Subcutaneous adipose tissue (tissue), 4 donors: ENCODE data around the gene CDKN1C. TPM values are rescaled to one million over a fixed set of nuclear protein-coding genes. Genes with fewer than 3 reads are reported as not detected.

ENCODE experiments used
- CTCF ChIP-seq: fragments of 450-650 bp; IDR thresholded peaks from one replicate; pipeline ENCODE4 v1.5.1; 2016; ENCODE audit warnings: low read depth, mild to moderate bottlenecking, control low read depth, antibody characterized with exemption, moderate library complexity
- total RNA-seq, 4 donors: library from RNA; depleted of rRNA; stranded (reverse); fragments of >200 nt; gene quantifications; one replicate each; pipeline ENCODE4 v1.1.0, GENCODE V29; 2016

CDKN1C gene
- total RNA-seq, 4 donors from 2014 or later: 73.3 to 347 (median 166) TPM

DNA sequence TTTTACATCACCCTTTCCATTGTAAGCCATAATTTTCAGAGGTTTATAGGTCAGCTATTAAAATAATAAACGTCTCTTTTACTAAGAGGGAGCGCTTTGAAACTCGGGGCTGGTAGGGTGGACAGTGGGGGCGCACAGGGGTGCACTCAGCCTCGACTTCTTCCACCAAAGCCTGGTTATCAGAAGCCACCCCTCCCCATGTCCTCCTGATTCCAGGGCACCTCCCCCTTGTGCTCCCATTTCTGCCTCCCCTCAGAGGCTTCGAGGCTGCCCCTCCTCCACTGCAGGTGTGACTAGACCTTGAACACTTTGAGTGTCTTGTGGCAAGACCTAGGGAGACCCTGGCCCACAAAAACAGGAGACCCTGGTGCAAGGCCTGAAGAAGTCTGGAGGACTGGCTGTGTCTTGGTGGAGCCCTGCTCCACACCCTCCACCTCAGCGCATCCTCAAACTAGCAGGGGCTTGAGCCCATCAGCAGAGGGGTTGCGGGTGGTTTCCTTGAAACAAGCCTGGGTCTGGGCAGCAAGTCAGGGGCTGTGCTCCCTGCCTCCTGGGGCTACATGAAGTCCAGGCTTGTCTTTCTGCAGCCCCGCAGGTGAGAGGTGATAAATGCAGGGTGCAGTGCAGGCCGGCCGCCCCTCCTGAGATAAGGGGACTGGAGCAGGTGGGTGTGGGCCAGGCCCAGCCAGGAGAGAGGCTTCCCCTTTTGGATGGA is 3.0 kb downstream of the CDKN1C start:
- no peak for TF ChIP-seq CTCF

DNA sequence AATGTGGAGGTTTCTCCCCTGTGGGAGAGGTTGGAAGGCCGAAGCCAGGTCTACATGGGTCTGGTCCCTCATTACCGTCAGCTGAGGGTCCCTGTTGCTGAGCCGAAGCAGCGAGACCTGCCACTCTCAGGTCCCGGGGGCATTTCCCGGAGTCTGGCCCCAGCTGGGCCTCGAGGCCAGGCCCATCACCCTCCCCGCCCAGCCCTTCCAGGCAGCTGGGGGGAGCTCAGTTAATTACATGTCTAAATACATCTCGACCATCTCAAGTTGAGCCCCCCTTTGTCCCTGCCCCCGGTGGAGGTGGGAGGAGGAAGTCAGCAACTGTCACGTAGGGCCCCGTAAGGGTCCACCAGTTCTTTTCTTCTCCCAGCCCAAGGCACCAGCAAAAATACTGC is 3.6 kb downstream of the CDKN1C start:
- TF ChIP-seq CTCF: no peak

DNA sequence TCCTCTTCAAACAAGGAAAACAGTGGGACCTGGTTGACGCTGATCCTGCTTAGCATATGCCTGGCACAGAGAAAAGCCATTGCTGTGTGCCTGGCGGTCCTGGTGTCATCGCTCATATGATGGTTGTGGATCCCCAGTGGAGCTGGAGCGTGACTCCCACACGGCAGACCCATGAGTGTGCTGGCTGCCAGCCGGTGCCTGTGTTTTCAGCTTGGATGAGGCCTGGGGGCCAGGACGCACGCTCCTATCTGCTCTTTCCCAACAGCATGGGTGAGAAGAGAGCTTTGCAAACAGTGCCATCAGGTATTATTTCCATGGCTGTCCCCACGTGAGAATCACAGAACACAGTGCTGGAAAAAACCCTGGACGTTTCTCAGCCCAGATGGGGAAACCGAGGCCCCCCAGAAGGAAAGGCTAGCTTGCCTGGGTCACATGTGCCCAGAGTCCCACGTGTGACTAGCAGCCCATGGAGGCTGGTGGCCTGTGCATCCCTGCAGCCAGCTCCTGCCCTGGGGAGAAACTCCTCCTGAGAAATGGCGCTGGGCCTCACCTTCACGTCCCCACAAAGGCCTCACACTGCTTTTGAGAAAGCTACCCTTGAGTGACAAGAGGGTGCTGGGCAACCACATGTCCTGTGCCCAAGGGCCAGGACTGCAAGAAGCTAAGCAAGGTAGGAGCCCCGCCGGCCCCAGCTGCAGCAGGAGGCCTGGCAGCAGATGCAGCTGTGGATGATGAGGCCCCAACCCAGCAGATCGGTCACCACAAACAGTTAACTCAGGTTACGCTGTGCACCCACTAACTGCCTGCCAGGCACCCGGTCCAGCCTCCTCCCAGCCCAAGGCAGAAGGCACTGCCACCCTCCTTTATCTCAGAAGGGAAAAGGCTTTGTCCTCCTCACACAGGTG is 4.2 kb downstream of the CDKN1C start:
- TF ChIP-seq CTCF: no peak

DNA sequence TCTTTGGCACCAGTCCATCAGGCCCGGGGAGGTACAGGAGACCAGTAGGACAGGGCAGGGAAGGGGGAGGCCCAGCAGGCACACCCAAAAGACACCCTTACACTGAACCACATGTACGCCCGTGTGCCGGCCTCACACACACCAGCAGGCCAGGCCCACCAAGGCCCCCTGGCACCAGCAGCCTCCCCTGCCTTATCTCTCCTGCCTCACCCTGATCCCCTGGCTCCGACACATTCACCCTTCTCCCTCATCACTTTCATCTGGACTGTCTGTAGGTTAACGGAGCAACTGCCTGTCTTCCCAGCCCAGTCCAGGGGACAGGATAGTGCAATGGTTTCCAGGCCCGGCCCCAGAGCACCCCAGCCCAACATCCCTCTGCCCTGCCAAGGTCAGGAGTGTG is 4.9 kb downstream of the CDKN1C start:
- no peak for TF ChIP-seq CTCF

DNA sequence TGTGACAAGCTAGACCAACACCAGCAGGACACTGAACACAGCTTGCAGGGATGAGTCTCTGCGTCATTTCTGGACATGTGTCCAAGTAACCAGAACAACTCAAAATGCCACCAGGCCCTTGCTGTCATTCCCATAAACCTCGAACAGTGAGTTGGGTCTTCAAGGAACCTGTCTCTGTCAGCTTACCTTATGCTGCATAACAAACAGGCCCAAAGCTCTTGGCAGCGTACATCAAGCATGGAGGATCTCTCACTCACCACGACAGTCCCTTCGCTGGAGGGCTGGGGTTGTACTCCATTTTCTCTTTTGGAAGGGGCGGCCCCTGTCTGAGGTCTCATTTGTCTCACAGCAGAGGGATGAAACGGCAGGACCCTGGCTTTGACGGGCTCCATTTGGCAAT is 6.8 kb downstream of the CDKN1C start:
- TF ChIP-seq CTCF: no peak

GRCh38 chr11:2877474-2877873 is 8.1 kb downstream of the CDKN1C start:
- TF ChIP-seq CTCF: no peak

GRCh38 chr11:2874963-2875362 is 10.6 kb downstream of the CDKN1C start:
- no peak for TF ChIP-seq CTCF
